Activated T-cell treated with anti-CD3 and anti-CD28 coated beads, Interleukin-2, amount 50 U/mL, for 48 hours (primary cell): ENCODE results near the gene SH3GL1.
A peak's percentile ranks its signal among the peaks of the same experiment; 100 is the strongest.

Source experiments
- DNase-seq, 2 experiments: peaks; one replicate each; pipeline ENCODE4 v3.0.0-alpha.2; 2020

The SH3GL1 gene

GRCh38 chr19:4342314-4342614, 58.1 kb downstream of the SH3GL1 start:
- no peak for DNase-seq

GRCh38 chr19:4338441-4339355, 61.6 kb downstream of the SH3GL1 start, which contains the start of gene STAP2:
Gene STAP2, minus strand, starts transcription at chr19:4338827. Its CDS starts 74 bp downstream, at chr19:4338753.
- DNase-seq = peak; percentile 52 to 53

DNA sequence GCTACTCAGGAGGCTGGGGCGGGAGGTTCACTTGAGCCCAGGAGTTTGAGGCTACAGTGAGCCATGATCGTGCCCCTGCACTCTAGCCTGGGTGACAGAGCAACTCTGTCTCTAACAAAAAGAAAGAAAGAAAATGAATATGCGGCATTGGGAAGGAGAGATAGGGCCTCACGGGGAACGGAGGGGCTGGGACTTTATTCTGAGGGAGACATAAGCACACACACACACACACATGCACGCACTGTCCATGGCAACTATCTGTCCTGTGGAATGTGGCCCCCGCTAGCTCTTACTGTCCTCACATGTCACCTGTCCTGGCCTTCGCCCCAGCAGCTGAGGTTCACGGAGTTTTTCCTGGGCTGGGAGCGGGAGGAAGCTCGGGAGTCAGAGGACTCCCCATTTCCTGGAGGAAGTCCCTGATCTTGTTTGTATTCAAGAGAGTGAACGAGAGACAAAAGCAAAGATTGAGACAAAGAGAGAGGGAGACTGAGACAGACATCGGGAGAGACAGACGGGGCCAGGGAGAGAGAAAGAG, 62.4 kb downstream of the SH3GL1 start:
- DNase-seq = peak; percentile 41 to 46

GRCh38 chr19:4334929-4335570, 65.3 kb downstream of the SH3GL1 start:
- DNase-seq = no peak

DNA sequence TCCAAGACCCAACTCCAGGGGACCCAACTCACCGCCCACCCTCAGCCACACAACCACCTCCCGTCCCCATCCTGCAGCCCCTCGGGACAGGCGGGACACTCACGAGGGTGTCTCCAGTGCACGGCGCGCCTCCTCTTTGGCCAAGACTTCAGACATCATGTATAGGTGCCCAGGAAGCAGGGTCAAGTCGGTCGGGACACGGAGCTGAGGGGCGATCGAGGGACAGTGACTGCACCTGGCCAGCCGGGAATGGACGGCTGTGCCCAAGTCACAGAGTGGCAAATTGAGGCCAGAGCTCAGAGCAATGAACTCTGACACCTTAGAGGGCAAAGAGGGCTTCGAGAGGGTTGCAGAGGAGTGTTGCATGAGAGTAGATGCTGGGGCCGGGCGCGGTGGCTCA, 70.5 kb downstream of the SH3GL1 start:
- no peak for DNase-seq

- DNase-seq = peak; percentile 73 to 75
These were observed 71.2 kb downstream of the SH3GL1 start for GRCh38 chr19:4328991-4329681.

GRCh38 chr19:4328243-4328990, 71.9 kb downstream of the SH3GL1 start:
- peak; percentile 96 to 98 for DNase-seq

DNA sequence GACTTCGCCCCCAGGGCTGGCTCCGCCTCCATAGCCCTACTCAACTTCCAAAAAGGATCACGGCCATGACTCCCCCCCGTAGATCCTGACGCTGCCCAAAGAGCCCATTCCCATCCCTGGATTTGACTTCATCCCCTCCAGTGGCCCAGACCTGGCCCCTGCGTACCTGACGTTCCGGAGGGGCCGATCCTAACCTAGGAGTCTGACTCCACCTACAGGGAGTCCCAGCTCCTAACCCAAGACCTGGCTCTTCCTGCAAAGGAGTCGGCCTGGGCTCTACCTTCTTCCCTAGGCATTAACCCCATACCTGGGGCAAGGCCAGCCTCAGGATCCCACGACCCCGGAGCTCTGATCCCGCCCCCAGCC, 72.5 kb downstream of the SH3GL1 start:
- no peak for DNase-seq

GRCh38 chr19:4327252-4327876, 73.0 kb downstream of the SH3GL1 start:
- DNase-seq = peak; percentile 91

DNA sequence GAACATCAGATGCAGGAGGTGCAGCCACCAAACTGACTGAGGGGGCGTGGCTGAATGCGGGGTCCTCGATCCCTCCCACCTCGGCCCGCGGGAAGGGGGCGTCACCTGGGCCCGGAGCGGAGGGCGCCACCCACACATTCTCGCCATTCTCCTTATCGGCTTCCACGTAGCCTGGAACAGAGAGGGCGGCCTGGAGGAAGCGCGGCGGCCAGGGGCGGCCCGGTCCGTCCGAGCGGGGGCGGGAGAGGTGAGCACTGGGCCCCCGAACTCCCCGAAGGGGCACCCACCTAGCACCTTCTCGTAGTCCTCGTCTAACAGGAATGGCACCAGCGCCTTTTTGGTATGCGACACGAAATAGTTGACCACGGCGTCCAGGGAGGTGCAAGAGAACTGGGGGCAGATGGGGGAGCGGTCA, 73.5 kb downstream of the SH3GL1 start:
- DNase-seq = peak in 1 of 2 experiments; percentile 41

DNA sequence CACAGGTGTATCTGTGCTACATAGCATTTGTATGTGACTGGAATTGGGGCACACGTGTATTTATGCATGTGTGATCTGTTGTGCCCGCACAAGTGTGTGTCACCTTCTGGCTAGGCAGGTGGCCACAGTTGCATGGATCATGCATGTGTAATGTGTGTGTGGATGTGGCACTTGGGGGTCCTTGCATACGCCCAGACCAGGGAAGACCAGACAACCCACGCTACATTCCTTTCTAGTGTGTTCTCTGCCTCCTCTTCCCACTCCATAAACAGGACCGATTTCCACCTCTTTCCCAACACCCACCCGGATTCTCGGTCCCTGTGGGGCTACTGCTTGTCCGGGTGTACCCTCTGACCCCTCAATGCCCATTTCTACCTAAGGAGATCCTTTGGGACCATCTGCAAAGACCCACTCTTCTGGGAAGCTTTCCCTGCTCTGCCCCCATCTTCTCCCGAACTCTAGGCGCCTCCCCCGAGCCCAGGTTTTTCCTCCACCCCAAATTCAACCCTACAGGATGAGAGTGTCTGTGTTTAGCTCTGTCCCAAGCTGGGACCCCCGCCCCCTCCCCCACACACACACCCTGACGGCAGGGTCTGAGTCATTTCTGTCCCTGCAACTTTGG, 74.0 kb downstream of the SH3GL1 start:
- DNase-seq = no peak

DNA sequence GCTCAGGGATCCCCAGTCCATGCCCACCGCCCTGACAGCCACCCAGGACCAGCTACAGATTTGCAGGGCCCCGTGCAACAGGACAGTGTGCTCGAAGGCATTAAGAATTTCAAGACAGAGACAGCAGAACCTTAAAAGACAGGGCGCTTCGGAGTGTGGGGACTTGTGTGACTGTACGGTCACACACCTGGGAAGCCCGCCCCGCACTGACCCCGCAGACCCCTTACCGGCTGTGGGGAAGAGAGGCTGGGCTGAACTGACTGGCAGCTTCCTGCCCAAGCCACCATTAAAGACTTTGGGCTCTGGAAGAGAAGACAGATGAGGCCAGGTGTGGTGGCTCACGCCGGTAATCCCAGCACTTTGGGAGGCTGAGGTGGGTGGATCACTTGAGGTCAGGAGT, 76.1 kb downstream of the SH3GL1 start:
- DNase-seq = no peak

GRCh38 chr19:4323692-4324091, 76.7 kb downstream of the SH3GL1 start:
- DNase-seq = no peak

DNA sequence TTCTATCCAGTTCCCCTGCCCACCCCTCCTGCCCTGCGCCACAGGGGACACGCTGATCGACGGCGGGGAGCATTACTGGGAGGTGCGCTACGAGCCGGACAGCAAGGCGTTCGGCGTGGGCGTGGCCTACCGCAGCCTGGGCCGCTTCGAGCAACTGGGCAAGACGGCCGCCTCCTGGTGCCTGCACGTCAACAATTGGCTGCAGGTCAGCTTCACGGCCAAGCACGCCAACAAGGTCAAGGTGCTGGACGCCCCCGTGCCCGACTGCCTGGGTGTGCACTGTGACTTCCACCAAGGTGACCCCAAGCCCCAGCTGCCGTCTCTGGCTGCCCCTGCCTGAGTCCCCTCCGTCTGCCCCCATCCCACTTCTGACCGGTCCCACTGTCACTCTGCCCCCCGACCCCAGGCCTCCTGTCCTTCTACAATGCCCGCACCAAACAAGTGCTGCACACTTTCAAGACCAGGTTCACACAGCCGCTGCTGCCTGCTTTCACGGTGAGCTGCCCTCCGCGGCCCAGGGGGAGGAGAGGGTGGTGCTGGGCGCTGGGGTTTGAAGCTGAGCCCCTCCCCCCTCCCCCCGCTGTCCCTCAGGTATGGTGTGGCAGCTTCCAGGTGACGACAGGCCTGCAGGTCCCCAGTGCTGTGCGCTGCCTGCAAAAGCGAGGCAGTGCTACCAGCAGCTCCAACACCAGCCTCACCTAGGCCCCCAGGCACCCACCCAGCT, 77.2 kb downstream of the SH3GL1 start:
- no peak for DNase-seq

GRCh38 chr19:4320419-4320818, 79.9 kb downstream of the SH3GL1 start:
- no peak for DNase-seq

DNA sequence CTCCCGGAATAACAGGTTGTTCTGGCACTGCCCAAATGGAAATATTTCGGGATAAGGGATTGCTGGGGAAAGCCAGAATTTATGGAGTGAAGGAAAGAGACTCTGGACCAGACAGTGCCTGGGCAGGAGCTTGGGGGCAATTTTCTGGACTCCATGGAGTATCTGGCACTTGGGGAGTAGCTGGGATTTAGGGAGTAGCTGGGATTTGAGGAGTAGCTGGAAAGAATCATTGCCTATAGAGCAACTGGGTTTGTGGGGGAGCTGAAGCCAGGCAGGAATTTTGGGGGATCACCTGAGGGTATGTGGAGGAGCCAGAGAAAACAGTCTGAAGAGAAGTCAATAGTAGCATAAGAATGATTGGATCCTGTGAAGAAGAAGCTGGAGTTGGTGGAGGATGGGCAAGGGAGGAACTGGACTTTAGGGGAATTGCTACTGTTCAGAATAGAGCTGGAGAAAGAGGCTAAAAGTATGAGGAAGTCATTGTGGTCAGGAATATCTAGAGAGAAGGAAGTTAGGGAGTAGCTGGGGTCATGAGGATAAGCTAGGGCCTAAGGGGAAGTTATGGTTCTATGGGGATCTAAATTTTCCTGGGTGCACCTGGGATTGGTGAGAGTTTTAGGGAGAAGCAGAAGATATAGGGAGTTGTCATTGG, 81.2 kb downstream of the SH3GL1 start:
- DNase-seq = no peak

GRCh38 chr19:4318460-4318859, 81.9 kb downstream of the SH3GL1 start:
- no peak for DNase-seq

GRCh38 chr19:4316956-4317355, 83.4 kb downstream of the SH3GL1 start:
- no peak for DNase-seq

GRCh38 chr19:4313847-4314490, 86.4 kb downstream of the SH3GL1 start:
- DNase-seq = no peak
